HS-27A (cell line): Measurements from ENCODE around the gene EVL.
"Not testable (repeated sequence)": the region's sequence is repeated elsewhere in the genome, so short reads cannot be mapped to it uniquely, and the experiment has no call there.

Experiments
- DNase-seq: peaks from one replicate; pipeline ENCODE4 v3.0.0-alpha.2; 2012; ENCODE audit warnings: low read depth, missing footprints

Gene EVL

DNA sequence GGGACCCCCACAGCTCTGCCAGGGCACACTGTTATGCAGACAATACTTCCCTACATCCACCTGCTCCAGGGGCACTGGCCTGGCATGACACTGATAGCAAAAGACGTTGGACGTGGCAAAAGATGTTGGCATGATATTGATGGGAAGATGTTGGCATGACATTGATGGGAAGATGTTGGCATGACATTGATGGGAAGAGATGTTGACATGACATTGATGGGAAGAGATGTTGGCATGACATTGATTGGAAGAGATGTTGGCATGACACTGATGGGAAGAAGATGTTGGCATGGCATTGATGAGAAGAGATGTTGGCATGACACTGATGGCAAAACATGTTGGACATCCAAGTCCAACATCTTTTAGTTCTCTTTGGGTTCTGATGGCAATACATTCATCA is 105.7 kb downstream of the EVL start:
- no peak for DNase-seq

DNA sequence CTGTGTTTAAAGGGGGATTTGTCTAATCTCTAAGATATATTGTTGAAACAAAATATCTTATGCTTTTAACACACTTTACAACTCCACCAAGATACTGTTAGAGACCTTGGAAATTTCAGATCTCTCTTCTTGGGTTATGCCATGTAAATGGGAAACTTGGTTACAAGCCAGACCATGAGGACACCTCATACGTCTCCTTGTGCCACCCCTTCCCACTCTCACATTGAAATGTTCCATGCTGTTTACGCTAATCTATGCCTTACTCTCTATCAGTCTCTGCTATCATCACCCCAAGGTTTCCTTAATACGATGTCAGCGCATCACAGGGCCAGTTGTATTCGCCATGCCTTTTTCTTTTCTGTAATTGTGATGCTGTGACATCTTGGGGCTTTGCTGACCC is 107.6 kb downstream of the EVL start:
- no peak for DNase-seq

DNA sequence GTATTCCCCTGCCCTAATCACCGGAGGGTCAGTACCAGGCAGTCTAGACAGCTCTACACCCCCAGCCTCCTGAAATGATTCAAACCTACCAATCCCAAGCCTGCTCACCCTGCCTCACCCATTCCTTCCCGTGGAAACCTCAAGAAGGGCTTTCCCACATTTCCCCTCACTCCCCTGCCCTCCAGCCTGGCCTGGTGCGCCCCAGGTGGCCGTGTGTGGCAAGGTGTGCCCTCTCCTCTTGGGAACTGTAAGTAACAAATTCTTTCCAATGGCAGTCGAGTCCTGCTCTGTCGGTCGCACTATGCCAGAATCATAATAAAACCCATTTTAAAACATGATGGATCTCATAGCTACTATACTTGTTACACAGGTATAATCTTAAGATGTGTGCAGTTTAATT is 108.1 kb downstream of the EVL start:
- DNase-seq, result no peak

DNA sequence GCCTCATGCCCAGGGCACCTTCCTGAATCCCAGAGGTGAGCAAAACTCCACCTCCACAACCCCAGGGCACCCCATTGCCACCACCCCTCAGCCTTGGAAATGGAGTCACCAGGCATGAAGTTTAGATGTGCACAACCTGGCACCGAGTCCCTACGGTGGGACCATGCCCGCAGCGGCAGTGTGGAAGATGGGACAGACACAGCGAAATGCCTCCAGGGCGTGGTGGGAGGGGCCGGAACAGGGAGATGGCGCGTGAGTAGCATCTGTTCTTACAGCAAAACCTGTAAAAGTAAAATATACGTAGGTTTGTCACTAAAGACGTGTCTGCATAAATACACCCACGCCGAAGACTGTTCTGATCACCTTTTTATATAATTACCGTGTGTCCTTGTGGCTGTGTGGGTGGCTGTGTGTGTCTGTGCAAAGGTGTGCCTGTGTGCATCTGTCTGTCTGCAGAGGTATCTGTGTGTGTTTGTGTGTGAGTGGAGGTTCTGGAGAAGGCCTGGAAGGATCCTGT is 111.6 kb downstream of the EVL start:
- no peak for DNase-seq

DNA sequence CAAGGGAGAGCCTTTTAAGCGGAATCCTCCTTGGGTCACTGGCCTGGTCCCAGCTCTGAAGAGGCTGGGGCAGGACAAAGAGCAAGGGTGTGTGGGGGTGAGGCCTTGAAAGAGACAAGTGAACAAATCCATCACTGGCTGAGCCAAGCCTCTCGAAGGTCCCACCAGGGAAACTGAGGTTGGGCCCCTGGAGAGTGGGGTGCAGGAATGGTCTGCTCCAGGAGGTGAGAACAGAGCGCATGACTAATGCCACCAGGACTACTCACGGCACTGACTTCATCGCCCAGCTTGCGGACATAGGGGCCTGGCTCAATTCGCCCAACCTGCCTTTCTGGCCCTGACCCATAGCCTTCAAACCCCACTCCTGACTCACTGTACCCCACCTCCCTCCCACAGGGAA is 113.5 kb downstream of the EVL start:
- no peak for DNase-seq

DNA sequence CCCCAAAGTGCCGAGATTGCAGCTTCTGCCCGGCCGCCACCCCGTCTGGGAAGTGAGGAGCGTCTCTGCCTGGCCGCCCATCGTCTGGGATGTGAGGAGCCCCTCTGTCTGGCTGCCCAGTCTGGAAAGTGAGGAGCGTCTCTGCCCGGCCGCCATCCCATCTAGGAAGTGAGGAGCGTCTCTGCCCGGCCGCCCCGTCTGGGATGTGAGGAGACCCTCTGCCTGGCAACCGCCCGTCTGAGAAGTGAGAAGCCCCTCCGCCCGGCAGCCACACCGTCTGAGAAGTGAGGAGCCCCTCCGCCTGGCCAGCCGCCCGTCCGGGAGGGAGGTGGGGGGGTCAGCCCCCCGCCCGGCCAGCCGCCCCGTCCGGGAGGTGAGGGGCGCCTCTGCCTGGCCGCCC is 115.4 kb downstream of the EVL start:
- DNase-seq, result not testable (repeated sequence)

DNA sequence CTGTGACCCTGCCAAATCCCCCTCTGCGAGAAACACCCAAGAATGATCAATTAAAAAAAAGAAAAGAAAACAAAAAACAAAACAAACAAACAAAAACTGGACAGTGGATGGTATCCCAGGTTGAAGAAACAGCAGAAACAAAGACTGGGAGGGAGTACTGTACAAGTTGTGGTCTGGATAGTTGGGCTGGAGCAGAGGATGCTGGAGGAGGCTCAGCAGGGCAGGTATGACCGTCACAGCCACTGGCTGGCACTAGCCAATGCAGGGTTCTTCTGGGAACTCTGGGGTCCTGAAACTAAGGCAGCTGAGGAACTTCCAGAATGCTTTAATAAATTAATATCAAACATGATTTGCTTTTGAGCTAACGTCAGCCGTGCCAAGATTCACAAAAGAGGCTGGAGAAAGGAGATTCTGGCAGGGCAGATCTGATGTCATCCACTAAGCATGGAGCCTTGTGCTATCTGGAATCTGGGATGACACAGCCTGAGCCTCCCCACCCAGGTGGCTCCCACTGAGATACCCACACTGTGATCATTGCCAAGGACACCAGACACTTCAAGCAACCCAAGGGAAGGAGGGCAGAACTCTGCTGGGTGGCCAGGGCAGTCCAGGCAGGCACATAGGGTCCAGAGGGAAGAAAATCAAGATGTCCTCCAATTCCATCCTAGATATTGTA is 116.8 kb downstream of the EVL start:
- DNase-seq, result not testable (repeated sequence)

DNA sequence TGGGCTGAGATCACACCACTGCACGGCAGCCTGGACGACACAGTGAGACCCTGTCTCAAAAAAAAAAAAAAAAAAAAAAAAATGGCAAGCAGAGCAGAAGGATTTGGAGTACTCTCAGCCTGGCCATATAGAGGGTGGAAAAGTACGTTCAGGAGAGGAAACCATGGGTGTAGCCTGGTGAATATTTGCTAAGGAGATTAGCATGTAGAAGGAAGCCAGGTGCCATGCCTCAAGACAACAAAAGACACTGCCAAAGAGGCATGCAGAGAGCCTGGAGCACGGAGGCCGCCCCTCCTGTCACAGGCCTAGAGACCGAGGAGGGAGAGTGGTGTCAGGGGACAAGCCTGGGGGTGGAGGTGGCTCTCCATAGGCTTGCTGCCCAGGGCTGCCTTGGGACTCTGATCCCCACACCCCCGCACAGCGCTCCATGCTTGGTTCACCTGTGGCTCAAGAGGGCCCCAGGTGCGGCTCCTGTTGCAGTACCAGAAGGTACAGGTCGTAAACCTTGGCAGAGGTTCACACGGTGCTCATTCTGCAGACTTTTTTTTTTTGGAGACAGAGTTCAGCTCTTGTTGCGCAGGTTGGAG is 122.1 kb downstream of the EVL start:
- no peak for DNase-seq

DNA sequence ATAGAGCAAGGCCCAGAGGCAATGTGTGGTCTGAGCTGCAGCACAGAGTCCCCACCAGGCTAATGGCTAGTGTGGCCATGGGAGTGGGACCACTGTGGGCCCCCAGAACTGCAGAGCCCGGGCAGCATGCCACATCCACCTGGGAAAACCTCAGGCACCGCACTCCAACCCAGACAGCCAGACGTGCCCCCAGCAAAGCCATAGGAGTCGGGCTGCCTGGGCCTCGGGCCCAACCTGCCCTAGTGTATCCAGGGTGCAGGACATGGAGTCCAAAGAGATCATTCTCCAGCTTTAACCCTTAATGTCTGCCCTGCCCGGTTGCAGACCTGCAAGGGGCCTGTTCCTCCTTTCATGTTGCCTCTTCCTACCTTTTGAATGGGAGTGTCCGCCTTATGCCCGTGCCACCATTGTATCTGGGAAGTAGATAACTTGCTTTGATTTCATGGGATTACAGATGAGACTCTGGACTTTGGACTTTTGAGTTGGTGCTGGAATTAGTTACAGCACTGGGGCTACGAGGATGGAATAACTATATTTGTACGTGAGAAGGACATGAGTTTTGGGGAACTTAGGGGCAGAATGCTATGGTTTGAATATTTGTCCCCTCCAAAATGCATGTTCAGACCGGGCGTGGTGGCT is 123.3 kb downstream of the EVL start:
- no peak for DNase-seq

DNA sequence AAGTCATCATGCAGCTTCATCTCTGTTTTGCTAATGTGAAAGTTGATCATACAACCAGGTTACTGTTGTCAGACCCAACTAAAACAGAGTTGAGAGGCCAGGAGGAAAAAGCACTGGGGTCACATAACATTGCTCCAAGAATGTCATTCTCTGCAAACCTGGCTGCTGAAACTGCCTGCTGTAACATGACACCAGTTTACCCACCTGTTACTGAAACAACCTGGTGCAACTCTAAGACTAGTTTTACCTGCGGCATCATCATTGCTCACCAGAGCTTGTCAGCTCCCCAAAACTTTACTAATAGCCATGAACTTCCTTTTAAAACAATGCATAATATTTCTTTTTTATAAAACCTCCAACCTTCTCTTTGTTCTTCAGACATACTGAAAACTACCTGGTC is 124.9 kb downstream of the EVL start:
- DNase-seq, result no peak

DNA sequence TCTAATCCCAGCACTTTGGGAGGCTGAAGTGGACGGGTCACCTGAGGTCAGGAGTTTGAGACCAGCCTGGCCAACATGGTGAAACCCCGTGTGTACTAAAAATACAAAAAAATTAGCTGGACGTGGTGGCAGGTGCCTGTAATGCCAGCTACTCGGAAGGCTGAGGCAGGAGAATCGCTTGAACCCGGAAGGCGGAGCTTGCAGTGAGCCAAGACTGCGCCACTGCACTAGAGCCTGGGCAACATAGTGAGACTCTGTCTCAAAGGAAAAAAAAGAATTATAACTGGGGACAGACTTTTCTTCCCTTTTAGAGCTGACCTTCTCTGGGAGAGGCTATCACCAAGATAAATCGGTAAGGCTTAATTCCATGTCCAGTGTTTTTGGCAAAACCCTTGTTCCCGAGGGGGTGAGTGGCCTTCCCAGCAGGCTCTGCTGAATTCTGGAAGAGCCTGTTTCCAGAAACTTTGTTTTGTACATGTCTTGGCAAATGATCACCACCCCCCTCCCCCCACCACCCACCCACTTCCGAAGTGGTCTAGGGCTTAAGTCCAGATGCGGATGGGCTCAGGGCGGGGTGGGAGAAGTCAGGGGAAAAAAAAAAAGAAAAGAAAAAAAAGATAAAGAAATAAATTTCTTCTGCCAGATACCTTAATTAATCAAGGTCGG is 126.5 kb downstream of the EVL start:
- DNase-seq, result no peak

DNA sequence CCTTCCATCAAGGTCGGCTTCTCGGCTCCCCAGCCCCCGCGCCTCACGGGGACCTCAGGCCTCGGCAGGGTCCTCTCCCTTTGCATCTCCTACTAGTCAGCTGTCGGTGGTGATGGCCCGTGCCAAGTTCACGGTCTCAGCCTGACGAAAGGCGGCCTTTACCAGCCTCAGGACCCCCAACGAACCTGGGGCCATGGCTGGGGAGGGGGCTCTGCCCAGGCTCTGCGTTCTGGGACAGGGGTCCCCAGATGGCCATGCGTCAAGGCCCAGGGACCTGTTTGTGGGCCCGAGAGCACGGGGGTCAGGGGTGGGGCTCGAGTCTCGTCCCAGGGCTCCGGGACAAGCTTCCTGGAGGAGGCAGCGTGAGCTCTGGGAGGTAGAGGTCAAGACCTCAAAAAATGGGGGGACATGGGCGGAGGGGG is 127.0 kb downstream of the EVL start:
- DNase-seq, result no peak

DNA sequence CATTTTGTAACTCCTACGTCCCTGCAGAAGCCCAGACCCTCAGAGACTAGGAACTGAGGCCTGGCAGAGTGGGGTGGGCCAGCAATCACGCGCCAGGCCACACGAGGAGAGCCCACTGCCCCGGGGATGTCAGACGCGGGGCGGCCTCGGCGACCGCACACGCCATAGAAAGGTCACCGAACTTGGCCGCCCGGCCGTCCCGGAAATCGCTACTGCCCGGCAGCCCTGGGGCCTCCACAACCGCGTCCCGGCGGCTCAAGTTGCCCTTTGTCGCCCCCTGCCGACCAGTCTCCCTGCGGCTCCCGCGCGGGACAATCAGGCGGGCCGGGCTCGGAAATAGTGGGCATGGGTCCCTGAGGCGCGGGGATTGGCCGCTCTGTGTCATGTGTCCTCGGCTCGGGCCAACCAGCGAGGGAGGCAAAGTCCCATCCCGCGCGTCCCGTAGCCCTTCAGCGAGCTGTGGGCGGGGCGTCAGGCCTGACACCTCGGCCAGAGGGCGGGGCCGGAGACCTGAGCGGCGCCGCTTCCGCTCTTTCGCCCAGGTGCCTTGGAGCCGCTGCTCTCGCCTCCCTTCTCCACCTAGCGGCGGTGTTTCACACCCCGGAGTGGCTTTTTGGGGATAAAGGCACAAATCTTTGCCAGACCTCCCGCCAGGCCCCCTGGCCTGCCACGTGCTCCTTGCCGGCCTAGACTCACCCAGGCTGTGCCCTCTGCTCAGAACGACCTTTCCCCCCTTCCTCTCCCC is 127.6 kb downstream of the EVL start:
- DNase-seq, result peak; percentile 92
